Endothelial cell of umbilical vein (primary cell): ENCODE data around the gene ATG101. TPM values are rescaled to one million over a fixed set of nuclear protein-coding genes. Genes with fewer than 3 reads are reported as not detected.
A peak's percentile ranks its signal among the peaks of the same experiment; 100 is the strongest.

Experiments
- BruUV-seq: library from RNA; stranded (reverse); fragments of 400-500 nt; replicated peaks from 2 replicates; lab custom pipeline; 2021; lab: Mats Ljungman, UMichigan
- CTCF ChIA-PET: fragments of 300-600, 350-600 bp; sonication (Branson Sonifier 250); formaldehyde crosslinking; loops from one replicate; lab custom pipeline; 2021; ENCODE audit warnings: antibody characterized with exemption, inconsistent platforms; lab: Charles Lee
- POLR2A ChIA-PET: fragments of 300-600, 350-600 bp; sonication (Branson Sonifier 250); formaldehyde crosslinking; loops from one replicate; lab custom pipeline; 2021; ENCODE audit warnings: antibody characterized with exemption, inconsistent platforms; lab: Charles Lee
- DNase-seq: peaks from one replicate; pipeline ENCODE4 v3.0.0-alpha.2; 2011; ENCODE audit warnings: low read depth, low spot score
- FAIRE-seq: peaks from 2 replicates; lab custom pipeline; 2011; peaks lifted over from hg19 to GRCh38; lab: Jason Lieb, UNC
- H2AFZ ChIP-seq: 2 replicates; pipeline ENCODE4 v1.6.0; 2012; ENCODE audit warnings: low read depth, low read length, control low read depth, inconsistent platforms
- H3K27ac ChIP-seq: 2 replicates; pipeline ENCODE4 v1.5.1; 2011; ENCODE audit warnings: low read depth, mild to moderate bottlenecking, control low read depth, low read length, moderate library complexity; ENCODE audit not compliant: insufficient read depth
- H3K27me3 ChIP-seq, 2 experiments: 2 replicates each; pipeline versions ENCODE4 v1.6.0 to v1.6.1; 2011; ENCODE audit warnings: low read length in 2 of 2, mixed read lengths in 1 of 2; ENCODE audit not compliant: control insufficient read depth in 2 of 2, insufficient read depth in 2 of 2
- H3K36me3 ChIP-seq, 2 experiments: 2 replicates in 1 of 2; 3 replicates in 1 of 2; pipeline ENCODE4 v1.5.1; 2011; ENCODE audit warnings: low read length in 2 of 2, mild to moderate bottlenecking in 1 of 2, moderate library complexity in 1 of 2; ENCODE audit not compliant: control insufficient read depth in 2 of 2, insufficient read depth in 2 of 2; ENCODE audit errors: extremely low read depth in 1 of 2
- H3K4me1 ChIP-seq: 3 replicates; pipeline ENCODE4 v1.5.1; 2011; ENCODE audit warnings: mild to moderate bottlenecking, low read length; ENCODE audit not compliant: control insufficient read depth, insufficient read depth; ENCODE audit errors: extremely low read depth
- H3K4me2 ChIP-seq: 2 replicates; pipeline ENCODE4 v1.6.1; 2011; ENCODE audit warnings: low read length, control low read depth, mixed read lengths; ENCODE audit not compliant: insufficient read depth
- H3K4me3 ChIP-seq, 3 experiments: fragments of 200-600 bp in 1 of 3; sonication (generic), shearing (Covaris generic) in 1 of 3; replicated peaks in 1 of 3; 2 replicates each; pipeline ENCODE4 v1.5.1; 2011 to 2016; ENCODE audit warnings: control low read depth in 3 of 3, low read length in 3 of 3, mild to moderate bottlenecking in 2 of 3, inconsistent platforms in 1 of 3, low read depth in 1 of 3, moderate library complexity in 1 of 3; ENCODE audit not compliant: insufficient read depth in 1 of 3
- H3K79me2 ChIP-seq: 2 replicates; pipeline ENCODE4 v1.6.0; 2012; ENCODE audit warnings: low read length, inconsistent platforms; ENCODE audit not compliant: control insufficient read depth, insufficient read depth
- H3K9ac ChIP-seq: replicated peaks from 2 replicates; pipeline ENCODE3; 2011; ENCODE audit warnings: low read length, control low read depth; ENCODE audit not compliant: insufficient read depth; ENCODE audit errors: extremely low read depth
- H3K9me1 ChIP-seq: replicated peaks from 3 replicates; pipeline ENCODE4 v1.6.0; 2011; ENCODE audit warnings: mild to moderate bottlenecking, low read length; ENCODE audit not compliant: control insufficient read depth, insufficient read depth; ENCODE audit errors: extremely low read depth
- H3K9me3 ChIP-seq: replicated peaks from 2 replicates; pipeline ENCODE4 v1.5.1; 2012; ENCODE audit warnings: low read length, inconsistent platforms; ENCODE audit not compliant: control insufficient read depth, insufficient read depth
- H4K20me1 ChIP-seq: replicated peaks from 2 replicates; pipeline ENCODE3; 2011; ENCODE audit warnings: mild to moderate bottlenecking, low read length; ENCODE audit not compliant: control insufficient read depth, insufficient read depth; ENCODE audit errors: extremely low read depth
- EZH2 ChIP-seq: IDR thresholded peaks from 2 replicates; pipeline ENCODE4 v1.6.1; 2012; ENCODE audit warnings: borderline replicate concordance, low read depth, mild to moderate bottlenecking, moderate library complexity, low read length, inconsistent platforms; ENCODE audit not compliant: severe bottlenecking
- FOS ChIP-seq: IDR thresholded peaks from 2 replicates; pipeline ENCODE4 v1.6.1; 2011; ENCODE audit warnings: mild to moderate bottlenecking, low read length, moderate library complexity, borderline replicate concordance; ENCODE audit not compliant: insufficient read depth
- MYC ChIP-seq: IDR thresholded peaks from one replicate; pipeline ENCODE4 v1.6.1; 2011; ENCODE audit warnings: mild to moderate bottlenecking, low read depth, low read length
- dilution Hi-C: fragments of 300-500 bp; cut with MboI; formaldehyde crosslinking; loops from one replicate; pipeline ENCODE4 v1.15.0; 2019; ENCODE audit warnings: low sequenced_read_pairs; ENCODE audit not compliant: extremely low pct_ligation_motif_present
- intact Hi-C: fragments of 100-400 bp; cut with micrococcal nuclease; formaldehyde crosslinking; loops from one replicate; pipeline ENCODE4 v1.10.0; 2022
- polyA plus RNA-seq, 4 experiments: library from polyadenylated mRNA; depleted of rRNA in 3 of 4; stranded (reverse) in 3 of 4; unstranded in 1 of 4; fragments of >200 nt; gene quantifications; 2 replicates each; pipeline versions ENCODE4 v1.2.1 to v1.2.3, GENCODE V29; 2011 to 2012; ENCODE audit warnings: missing spikeins in 1 of 4
- total RNA-seq: library from RNA; stranded (reverse); gene quantifications from 2 replicates; pipeline ENCODE4 v1.2.3, GENCODE V29; 2021
- TF ChIP-seq, protein P1 (sequence below): IDR thresholded peaks from 2 replicates; pipeline ENCODE4 v1.6.1; 2011; ENCODE audit not compliant: insufficient read depth, insufficient read length

Gene ATG101
- total and polyA plus RNA-seq, 2 donors (not counting 3 experiments of a cell fraction or from before 2014, with no cell fraction given): 41.6 to 78.4 TPM

DNA sequence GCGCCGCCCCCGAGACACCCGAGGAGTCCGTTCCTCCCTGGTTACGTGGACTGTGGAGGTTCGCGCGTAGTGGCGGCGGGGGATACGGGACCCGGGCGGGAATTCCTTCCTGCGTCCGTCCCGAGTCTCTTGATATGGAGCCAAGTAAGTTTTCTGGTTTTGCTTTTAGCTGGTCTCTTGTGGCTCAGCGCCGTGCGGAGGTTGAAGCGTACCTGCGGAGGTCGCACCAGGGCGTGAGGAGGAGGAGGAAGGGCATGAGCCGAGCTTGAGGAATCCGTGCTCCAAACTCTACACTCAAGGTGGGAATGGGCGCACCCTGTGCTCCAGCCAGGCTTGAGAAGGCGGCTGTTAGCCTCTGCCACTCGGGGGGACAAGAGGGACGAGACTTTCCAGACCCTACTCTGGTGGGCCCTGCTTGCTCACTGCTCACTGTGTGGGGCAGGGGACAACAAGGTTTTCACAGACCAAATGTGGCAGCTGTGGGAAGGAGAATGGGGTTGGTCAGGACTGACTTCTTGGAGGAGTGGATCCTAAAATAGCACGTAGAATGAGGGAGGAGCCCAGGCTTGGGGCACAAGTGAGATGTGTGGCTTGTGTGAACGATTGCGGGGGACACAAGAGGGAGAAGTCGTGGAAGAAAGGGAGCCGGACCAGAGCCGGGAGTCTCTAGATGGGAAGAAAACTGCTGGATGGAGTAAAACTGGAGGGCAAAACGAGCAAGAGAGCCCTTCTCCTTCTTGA is 577 bp downstream of the ATG101 start:
- Histone ChIP-seq H3K4me1 (peaks cover 12% of the 10 kb centered on the region), H3K79me2 (peaks cover 42% of the 10 kb centered on the region), H3K4me2 (peak overlapping the region; percentile 32), H2AFZ (peak overlapping the region; percentile 64), H3K27me3 (no peaks in the 10 kb centered on the region), H3K27ac (peak overlapping the region; percentile 93), H3K4me3 (peak overlapping the region; percentile 69 to 81 (median 73)), H3K9me3 (no peaks in the 10 kb centered on the region), H3K36me3 (peaks cover 4 to 10% of the 10 kb centered on the region in 2 experiments), H3K9ac (peak overlapping the region; percentile 89), H4K20me1 (no peaks in the 10 kb centered on the region), H3K9me1 (no peaks in the 10 kb centered on the region)
- intact Hi-C loops (no loop called here), dilution Hi-C loops (no loop called here)
- CTCF ChIA-PET: interaction anchor here (0.6 to 7.2 kb wide), 18 partner anchors 7 to 77 kb away, joined by 3 to 156 read pairs (median 6); partner anchors contain the start of gene NR4A1
- TSS peak; percentile 63 for BruUV-seq
- TF ChIP-seq, protein P1, sequence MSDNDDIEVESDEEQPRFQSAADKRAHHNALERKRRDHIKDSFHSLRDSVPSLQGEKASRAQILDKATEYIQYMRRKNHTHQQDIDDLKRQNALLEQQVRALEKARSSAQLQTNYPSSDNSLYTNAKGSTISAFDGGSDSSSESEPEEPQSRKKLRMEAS: no peak
- TF ChIP-seq EZH2 (no peak), MYC (no peak), FOS (no peak)
- DNase-seq (no peak), FAIRE-seq (no peak)
- POLR2A ChIA-PET: interaction anchor here (1.1 to 1.8 kb wide), 3 partner anchors 26 to 64 kb away, joined by 3 to 7 read pairs (median 4); partner anchors contain the start of gene TAMALIN
